Adipocyte (in vitro differentiated cells): Measurements from ENCODE around the gene RASGRP3.

Experiments used
- DNase-seq: peaks from one replicate; pipeline ENCODE4 v3.0.0-alpha.2; 2015; ENCODE audit warnings: low read depth
- H3K27me3 ChIP-seq: replicated peaks from 2 replicates; pipeline ENCODE4 v1.7.0; 2013; ENCODE audit warnings: mild to moderate bottlenecking, low read length, moderate library complexity; ENCODE audit not compliant: control insufficient read depth, insufficient read depth
- H3K36me3 ChIP-seq: 2 replicates; pipeline ENCODE4 v1.7.0; 2013; ENCODE audit warnings: low read length, mild to moderate bottlenecking, moderate library complexity; ENCODE audit not compliant: control insufficient read depth, insufficient read depth, severe bottlenecking
- H3K4me1 ChIP-seq: 2 replicates; pipeline ENCODE4 v1.7.0; 2013; ENCODE audit warnings: mild to moderate bottlenecking, low read length, moderate library complexity; ENCODE audit not compliant: control insufficient read depth, insufficient read depth
- H3K4me3 ChIP-seq: 2 replicates; pipeline ENCODE4 v1.7.0; 2013; ENCODE audit warnings: mild to moderate bottlenecking, low read length, moderate library complexity
- H3K9ac ChIP-seq: 2 replicates; pipeline ENCODE4 v1.7.0; 2013; ENCODE audit warnings: mild to moderate bottlenecking, low read length, moderate library complexity
- H3K9me3 ChIP-seq: 2 replicates; pipeline ENCODE4 v1.7.0; 2013; ENCODE audit warnings: mild to moderate bottlenecking, low read length, moderate library complexity; ENCODE audit not compliant: control insufficient read depth

Gene RASGRP3

DNA sequence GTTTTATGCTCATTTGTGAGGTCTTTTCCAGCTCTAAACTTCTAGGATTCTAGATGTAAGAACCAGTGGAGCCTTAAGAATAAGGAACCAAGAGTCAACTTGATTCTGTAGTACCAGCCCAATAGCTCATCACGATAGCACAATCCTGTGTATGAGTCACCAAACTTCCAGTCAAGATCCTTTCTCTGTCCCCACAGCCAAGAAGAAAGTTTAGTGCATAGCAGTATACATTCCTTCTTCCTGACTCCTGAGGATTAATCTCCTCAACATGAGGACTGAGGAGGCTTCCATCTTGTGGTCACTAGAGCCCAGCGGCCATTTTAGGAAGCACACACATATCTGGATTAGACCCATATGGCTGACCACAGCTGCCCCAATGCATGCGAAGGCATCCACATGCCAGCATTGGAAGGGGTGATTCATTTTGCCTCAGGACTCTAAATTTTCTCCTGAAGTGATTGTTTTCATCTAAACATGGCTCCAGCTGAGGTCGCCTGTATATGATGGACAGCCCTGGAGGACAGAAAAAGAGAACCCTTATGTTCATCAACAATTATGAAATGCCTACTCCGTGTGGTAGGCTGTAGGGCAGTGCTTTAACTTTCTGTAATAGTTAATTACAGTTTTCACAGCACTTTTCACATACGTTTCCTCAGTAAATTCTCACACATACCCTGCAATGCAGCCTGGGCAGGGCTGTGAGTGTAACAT, 53.5 kb downstream of the RASGRP3 start:
- Histone ChIP-seq H3K4me1 (peaks cover 20% of the 10 kb centered on the region), H3K9me3 (no peaks in the 10 kb centered on the region), H3K36me3 (no peaks in the 10 kb centered on the region), H3K9ac (no peak overlapping the region), H3K27me3 (no peaks in the 10 kb centered on the region), H3K4me3 (peak overlapping the region; percentile 8)
- DNase-seq, result peak; percentile 94

DNA sequence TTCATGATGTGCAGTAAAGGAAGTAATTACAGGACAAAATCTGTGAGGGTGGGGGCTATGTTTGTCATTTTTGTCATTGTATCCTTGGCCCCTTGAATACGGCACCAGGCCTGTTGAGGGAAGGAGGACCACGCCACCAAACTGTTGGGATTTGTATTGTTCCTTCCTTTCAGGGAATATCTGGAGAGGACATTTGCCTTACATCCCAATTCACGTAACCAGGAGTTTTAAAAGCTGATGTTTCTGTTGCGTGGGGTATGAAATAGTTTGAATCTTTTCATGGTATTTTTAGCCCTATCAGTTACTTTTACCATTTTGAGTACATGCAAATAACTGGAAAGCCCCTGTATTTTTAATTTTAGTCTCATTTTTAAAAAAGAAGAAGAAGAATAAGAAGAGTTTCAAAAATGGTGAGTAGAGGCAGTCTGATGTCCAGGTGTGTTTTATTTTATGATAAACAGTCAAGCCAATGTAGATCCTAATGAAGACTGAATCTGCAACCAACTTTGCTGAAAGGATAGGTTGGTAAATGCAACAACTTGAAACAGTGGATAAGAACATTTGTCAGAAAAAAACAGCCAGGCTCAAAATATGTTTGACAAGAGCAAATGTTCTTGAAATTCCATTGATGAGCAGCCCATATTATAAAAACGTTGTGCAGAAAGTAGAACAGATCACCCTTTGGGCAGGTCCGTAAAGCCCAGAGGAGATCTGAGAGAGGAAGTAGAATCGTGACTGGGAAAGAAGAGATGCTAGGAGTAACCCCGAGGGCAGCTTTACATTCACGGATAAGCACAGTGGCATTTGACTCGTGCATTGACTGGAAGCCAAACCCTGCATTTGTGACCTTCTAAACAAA, 54.5 kb downstream of the RASGRP3 start:
- Histone ChIP-seq H3K4me1 (peaks cover 18% of the 10 kb centered on the region), H3K4me3 (no peak overlapping the region), H3K9ac (no peak overlapping the region), H3K36me3 (no peaks in the 10 kb centered on the region), H3K9me3 (no peaks in the 10 kb centered on the region), H3K27me3 (no peaks in the 10 kb centered on the region)
- DNase-seq, result no peak

DNA sequence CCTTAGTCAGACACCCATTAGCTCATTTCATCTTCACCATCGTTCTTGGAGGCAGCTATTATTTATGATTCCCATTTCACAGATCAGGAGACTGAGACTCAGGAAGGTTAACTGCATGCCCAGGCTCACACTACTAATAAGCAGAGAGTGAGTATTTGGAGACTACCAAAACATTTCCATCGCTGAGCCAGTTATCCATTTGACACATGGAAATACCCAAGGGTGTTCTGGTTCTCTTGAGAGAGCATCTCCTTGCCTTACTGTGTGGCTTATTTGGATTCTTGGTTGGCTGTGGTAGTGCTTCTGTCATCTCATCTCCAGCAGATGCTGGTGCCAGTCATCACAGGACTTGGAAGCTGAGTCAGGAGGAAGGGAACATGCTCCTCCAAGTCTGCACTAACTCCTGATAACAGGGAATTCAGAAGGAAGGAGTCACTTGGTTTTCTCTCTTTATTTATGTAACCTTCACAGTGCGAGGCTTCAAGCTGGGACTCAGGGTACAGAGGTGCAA, 55.2 kb downstream of the RASGRP3 start:
- no peak for DNase-seq
- Histone ChIP-seq H3K9me3 (no peaks in the 10 kb centered on the region), H3K4me1 (peaks cover 14% of the 10 kb centered on the region), H3K36me3 (no peaks in the 10 kb centered on the region), H3K4me3 (no peak overlapping the region), H3K27me3 (no peaks in the 10 kb centered on the region), H3K9ac (no peak overlapping the region)

DNA sequence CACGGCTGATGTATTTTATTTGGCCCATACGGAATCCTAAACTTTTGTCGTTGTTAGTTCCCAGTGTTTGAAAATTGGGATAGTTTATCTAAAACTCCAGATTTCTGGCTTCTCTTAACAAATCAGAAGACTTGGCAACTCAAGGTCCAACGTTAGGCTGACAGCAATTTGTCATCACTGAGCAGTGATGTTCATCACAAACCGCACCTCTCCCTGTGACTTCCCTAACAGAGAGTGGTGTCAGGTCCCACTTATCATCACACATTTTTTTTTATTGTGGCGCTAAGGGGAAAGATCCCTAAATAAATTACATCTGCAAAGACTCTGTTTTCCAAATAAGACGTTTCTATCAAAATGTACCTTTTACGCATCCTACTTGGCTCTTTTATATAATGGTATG, 55.7 kb downstream of the RASGRP3 start:
- H3K9ac ChIP-seq, result no peak overlapping the region
- no peak overlapping the region for H3K4me3 ChIP-seq
- no peaks in the 10 kb centered on the region for H3K9me3 ChIP-seq
- H3K27me3 ChIP-seq, result no peaks in the 10 kb centered on the region
- H3K36me3 ChIP-seq, result no peaks in the 10 kb centered on the region
- H3K4me1 ChIP-seq, result peaks cover 14% of the 10 kb centered on the region
- no peak for DNase-seq

DNA sequence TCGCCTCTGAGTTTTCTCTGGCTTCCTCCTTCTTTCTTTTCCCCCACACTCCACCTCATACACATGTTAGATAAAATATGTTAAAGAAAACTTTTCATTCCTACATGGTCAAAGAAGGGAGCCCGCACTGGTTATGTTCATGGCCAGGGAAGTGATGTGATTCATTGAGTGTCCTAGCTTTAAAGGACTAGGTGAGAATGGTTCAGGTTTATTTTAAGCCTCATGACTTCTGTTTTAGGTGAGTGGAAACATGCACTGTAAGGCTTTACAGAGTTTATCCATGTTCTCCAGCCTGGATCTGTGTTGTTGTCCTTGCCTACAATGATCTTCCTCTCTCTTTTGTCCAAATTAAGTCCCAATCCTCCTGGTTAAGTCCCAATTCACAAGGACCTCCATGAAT, 56.5 kb downstream of the RASGRP3 start:
- DNase-seq, result no peak
- Histone ChIP-seq H3K9me3 (no peaks in the 10 kb centered on the region), H3K4me3 (no peak overlapping the region), H3K9ac (no peak overlapping the region), H3K36me3 (no peaks in the 10 kb centered on the region), H3K4me1 (peaks cover 14% of the 10 kb centered on the region), H3K27me3 (no peaks in the 10 kb centered on the region)

DNA sequence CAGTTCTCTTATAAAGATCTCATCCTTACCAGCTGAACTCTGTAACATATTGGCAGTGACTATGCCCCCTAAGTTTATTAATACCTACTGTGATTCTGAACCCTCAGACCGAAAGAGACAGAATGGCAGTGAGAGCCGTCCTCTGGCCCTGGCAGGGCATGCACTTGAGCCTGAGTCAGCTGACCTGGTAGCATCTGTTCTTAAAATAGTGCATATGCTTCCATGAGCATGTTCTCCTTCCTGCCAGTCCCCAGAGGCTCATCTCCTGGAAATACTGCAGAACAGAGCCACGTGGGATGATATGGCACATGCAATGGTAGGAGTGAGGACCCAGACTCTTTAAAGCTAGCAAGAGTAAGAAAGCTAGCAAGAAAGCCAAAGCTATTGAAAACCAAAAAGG, 59.0 kb downstream of the RASGRP3 start:
- no peaks in the 10 kb centered on the region for H3K36me3 ChIP-seq
- H3K9ac ChIP-seq, result no peak overlapping the region
- H3K27me3 ChIP-seq, result no peaks in the 10 kb centered on the region
- no peak for DNase-seq
- no peaks in the 10 kb centered on the region for H3K9me3 ChIP-seq
- no peak overlapping the region for H3K4me3 ChIP-seq
- peaks cover 4% of the 10 kb centered on the region for H3K4me1 ChIP-seq

DNA sequence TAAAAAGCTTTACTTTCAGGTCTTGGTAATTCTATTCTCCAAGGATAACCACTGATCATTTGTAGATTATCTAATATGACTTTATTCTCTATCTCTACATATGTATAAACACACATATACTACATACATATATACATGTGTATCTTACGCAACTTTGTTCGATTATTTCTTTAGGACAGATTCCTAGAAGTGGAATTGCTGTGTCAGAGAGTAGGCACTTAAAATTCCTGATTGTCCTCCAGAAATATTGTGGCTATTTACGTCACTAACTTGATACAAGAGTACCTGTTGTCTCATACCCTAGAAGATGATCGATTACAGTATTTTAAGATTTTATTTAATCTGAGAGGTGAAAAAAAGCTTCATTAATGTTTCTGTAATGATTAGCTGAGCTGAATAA, 64.8 kb downstream of the RASGRP3 start:
- Histone ChIP-seq H3K4me1 (no peaks in the 10 kb centered on the region), H3K9ac (no peak overlapping the region), H3K9me3 (no peaks in the 10 kb centered on the region), H3K4me3 (no peak overlapping the region), H3K36me3 (no peaks in the 10 kb centered on the region), H3K27me3 (no peaks in the 10 kb centered on the region)
- DNase-seq, result no peak

DNA sequence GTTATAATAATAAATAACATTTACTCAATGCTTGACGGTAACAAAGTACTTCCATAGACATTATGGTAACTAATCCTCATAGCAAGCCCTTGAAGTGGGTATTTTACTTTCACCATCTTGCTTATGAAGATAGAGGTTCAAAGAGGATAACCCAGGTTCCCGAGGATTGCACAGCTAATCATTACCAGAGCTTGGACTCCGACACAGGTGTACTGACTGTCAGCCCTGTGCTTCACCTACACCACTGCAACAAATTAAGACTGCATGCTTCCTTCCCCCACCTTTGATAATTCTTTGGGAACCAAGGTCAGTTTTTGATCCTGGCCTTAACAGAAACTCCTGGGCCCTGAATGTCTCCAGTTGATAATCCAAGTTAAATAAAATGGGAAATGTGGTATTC, 73.8 kb downstream of the RASGRP3 start:
- peaks cover 9% of the 10 kb centered on the region for H3K4me1 ChIP-seq
- H3K36me3 ChIP-seq, result no peaks in the 10 kb centered on the region
- no peaks in the 10 kb centered on the region for H3K9me3 ChIP-seq
- no peak for DNase-seq
- H3K4me3 ChIP-seq, result no peak overlapping the region
- no peak overlapping the region for H3K9ac ChIP-seq
- H3K27me3 ChIP-seq, result no peaks in the 10 kb centered on the region

DNA sequence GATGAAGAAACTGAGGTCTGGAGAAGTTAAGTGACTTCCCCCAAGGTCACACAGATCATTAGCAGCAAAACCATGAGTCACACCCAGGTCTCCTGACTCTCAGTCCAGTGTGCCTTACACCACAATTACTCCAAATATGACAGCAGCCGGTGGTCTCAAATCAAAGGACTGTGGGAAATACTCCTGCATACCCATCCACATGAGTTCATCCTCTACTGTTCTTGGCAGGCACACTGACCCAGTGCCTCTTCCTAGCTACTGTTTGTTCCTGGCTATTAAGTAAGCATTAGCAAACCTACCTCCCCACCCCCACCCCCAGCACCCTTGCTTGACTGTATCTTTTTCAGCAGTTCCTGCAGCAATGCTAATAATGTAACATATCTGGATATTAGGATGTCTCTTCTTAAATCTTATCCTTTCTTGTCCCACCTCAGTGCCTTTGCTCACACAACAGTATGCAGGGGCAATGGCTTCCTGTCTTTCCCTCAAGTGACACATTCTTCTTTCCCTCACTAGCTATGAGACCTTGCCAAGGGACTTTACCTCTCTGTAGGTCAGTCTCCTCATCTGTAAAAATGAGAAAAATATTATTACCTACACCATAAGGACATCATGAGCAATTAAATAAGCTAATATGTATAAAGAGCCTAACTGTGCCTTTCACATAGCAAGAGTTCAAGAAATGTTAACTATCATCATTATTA, 76.5 kb downstream of the RASGRP3 start:
- DNase-seq, result no peak
- Histone ChIP-seq H3K9me3 (no peaks in the 10 kb centered on the region), H3K36me3 (no peaks in the 10 kb centered on the region)

DNA sequence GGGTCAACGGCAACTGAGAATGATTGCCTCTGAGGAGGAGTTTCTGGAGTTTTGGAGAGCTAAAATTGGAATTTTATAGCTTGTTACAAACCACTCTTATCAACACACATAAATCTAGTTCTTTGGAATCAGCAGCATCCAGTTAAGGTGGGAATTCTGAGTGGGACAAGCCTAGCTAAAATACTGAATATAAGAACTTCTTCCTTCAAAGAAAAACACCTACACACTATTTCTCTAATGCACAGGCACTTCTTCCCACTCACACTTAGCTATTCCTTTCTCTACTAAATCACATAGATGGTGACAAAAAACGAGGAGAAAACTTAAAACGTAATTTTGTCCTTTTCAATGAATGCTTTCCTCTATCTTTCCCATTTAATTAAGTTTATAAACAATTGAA, 79.2 kb downstream of the RASGRP3 start:
- H3K4me3 ChIP-seq, result no peak overlapping the region
- no peak overlapping the region for H3K9ac ChIP-seq
- no peaks in the 10 kb centered on the region for H3K27me3 ChIP-seq
- no peak for DNase-seq
- no peaks in the 10 kb centered on the region for H3K36me3 ChIP-seq
- H3K4me1 ChIP-seq, result peaks cover 25% of the 10 kb centered on the region
- no peaks in the 10 kb centered on the region for H3K9me3 ChIP-seq

More for the DNA sequence above, 76.5 kb downstream of the RASGRP3 start:
- peaks cover 13% of the 10 kb centered on the region for H3K4me1 ChIP-seq
- no peaks in the 10 kb centered on the region for H3K27me3 ChIP-seq
- H3K9ac ChIP-seq, result no peak overlapping the region
- no peak overlapping the region for H3K4me3 ChIP-seq

DNA sequence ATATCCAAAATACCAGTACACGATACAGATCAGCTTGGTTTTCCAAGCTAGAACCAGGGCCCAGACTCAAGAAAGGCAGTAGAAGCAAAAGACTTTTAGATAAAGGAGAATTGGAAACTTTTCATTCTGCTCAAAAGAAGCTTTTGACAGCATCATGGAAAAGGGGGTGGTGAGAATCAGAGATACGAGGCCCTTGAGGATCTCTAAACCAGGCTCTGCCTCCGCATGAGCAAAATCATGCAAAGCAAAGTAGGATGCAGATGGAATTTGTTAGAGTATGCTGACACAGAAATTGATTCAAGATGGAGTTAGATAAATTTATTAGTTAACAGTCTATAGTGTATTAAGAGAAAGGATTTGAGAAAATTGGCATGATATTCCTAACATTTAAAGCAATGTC, 82.9 kb downstream of the RASGRP3 start:
- Histone ChIP-seq H3K36me3 (peaks cover 4% of the 10 kb centered on the region), H3K4me3 (no peak overlapping the region), H3K4me1 (peaks cover 21% of the 10 kb centered on the region), H3K9me3 (no peaks in the 10 kb centered on the region), H3K9ac (no peak overlapping the region), H3K27me3 (no peaks in the 10 kb centered on the region)
- no peak for DNase-seq
